Measurements from ENCODE around the gene AUNIP. TPM values are rescaled to one million over a fixed set of nuclear protein-coding genes. Genes with fewer than 3 reads are reported as not detected.

Gene AUNIP
- total and polyA plus RNA-seq, 2 donors (not counting 3 experiments of a cell fraction or from before 2014, with no cell fraction given), result 1.8 to 4.5 TPM

- no peaks in the 10 kb centered on the region for H4K20me1 ChIP-seq (replicated peaks; ENCODE audit: control insufficient read depth, extremely low read depth, insufficient read depth, low read length)
- no peaks in the 10 kb centered on the region for H3K36me3 ChIP-seq (ENCODE audit: control insufficient read depth in 2 of 2, extremely low read depth in 1 of 2, insufficient read depth in 2 of 2, low read length in 2 of 2)
- H3K9ac ChIP-seq (replicated peaks; ENCODE audit: extremely low read depth, insufficient read depth, low read length), result no peak overlapping the region
- intact Hi-C loops (cut with micrococcal nuclease) (no loop called here), dilution Hi-C loops (cut with MboI; ENCODE audit: extremely low pct_ligation_motif_present, low sequenced_read_pairs) (loop anchor here (25.0 kb wide), 1 partner anchor 107 kb away; the partner anchor contains the start of gene PAFAH2)
- FAIRE-seq (no peak), DNase-seq (ENCODE audit: low read depth, low spot score) (no peak)
- no peak overlapping the region for H3K4me3 ChIP-seq (replicated peaks in 1 of 3; ENCODE audit: insufficient read depth in 1 of 3, low read depth in 1 of 3, low read length in 3 of 3)
- ChIA-PET CTCF (interaction anchor here (1.2 to 1.6 kb wide), 2 partner anchors 15 to 117 kb away, joined by 3 to 5 read pairs; partner anchors contain the start of gene PAFAH2), POLR2A (no interaction called here)
- H3K9me3 ChIP-seq (replicated peaks; ENCODE audit: control insufficient read depth, insufficient read depth, low read length), result no peaks in the 10 kb centered on the region
- no peaks in the 10 kb centered on the region for H3K79me2 ChIP-seq (ENCODE audit: control insufficient read depth, insufficient read depth, low read length)
- BruUV-seq (replicated peaks), result no TSS peak
- H3K4me1 ChIP-seq (ENCODE audit: control insufficient read depth, extremely low read depth, insufficient read depth, low read length), result no peaks in the 10 kb centered on the region
- no peaks in the 10 kb centered on the region for H3K9me1 ChIP-seq (replicated peaks; ENCODE audit: control insufficient read depth, extremely low read depth, insufficient read depth, low read length)
- no peak overlapping the region for H3K4me2 ChIP-seq (ENCODE audit: insufficient read depth, low read length)
- no peaks in the 10 kb centered on the region for H3K27me3 ChIP-seq (ENCODE audit: control insufficient read depth in 2 of 2, insufficient read depth in 2 of 2, low read length in 2 of 2)
- no peak overlapping the region for H3K27ac ChIP-seq (ENCODE audit: insufficient read depth, low read depth, low read length)
- no peak overlapping the region for H2AFZ ChIP-seq (ENCODE audit: low read depth, low read length)
- no peak for TF ChIP-seq FOS (IDR thresholded peaks at IDR 0.05; ENCODE audit: borderline replicate concordance, insufficient read depth, low read length)
- no peak for TF ChIP-seq POLR2AphosphoS5 (IDR thresholded peaks at IDR 0.05; ENCODE audit: insufficient read depth, low read depth, low read length)
- no peak for TF ChIP-seq EZH2 (IDR thresholded peaks at IDR 0.05; ENCODE audit: borderline replicate concordance, low read depth, low read length, severe bottlenecking)
- TF ChIP-seq MAX (IDR thresholded peaks at IDR 0.05; ENCODE audit: insufficient read depth, insufficient read length), result no peak
- TF ChIP-seq POLR2A (IDR thresholded peaks at IDR 0.05; ENCODE audit: low read depth, low read length), result no peak
- no peak for TF ChIP-seq JUN (IDR thresholded peaks at IDR 0.05; ENCODE audit: borderline replicate concordance, insufficient read depth, insufficient read length, low read depth)
- TF ChIP-seq GATA2 (IDR thresholded peaks at IDR 0.05; ENCODE audit: insufficient read depth, insufficient read length, low read depth, low read length), result no peak
- TF ChIP-seq MYC (IDR thresholded peaks at IDR 0.05; ENCODE audit: low read depth, low read length), result no peak
- TF ChIP-seq CTCF (IDR thresholded peaks at IDR 0.05; ENCODE audit: extremely low read depth in 1 of 2, insufficient read depth in 1 of 2, low read depth in 1 of 2, low read length in 2 of 2), result no peak
Measured at GRCh38 chr1:25880518-25880917, 21.3 kb upstream of the AUNIP start.
